ENCODE results near the gene MRPL46.

GRCh38 chr15:88512078-88512477, 44.9 kb upstream of the MRPL46 start:
- no peak for TF ChIP-seq YY1 (IDR thresholded peaks at IDR 0.05; ENCODE audit: insufficient read depth, insufficient read length)
- TF ChIP-seq SUZ12 (IDR thresholded peaks at IDR 0.05; ENCODE audit: extremely low read depth, insufficient read depth, insufficient read length): no peak

All from NT2/D1 (cell line).